ENCODE data around the gene C19orf73.
"Not testable (repeated sequence)": the region's sequence is repeated elsewhere in the genome, so short reads cannot be mapped to it uniquely, and the experiment has no call there.

C19orf73 gene

GRCh38 chr19:49123285-49123684 is 4.3 kb upstream of the C19orf73 start:
- not testable (repeated sequence) for DNase-seq (ENCODE audit: low read depth in 4 of 4, low spot score in 1 of 4)

GRCh38 chr19:49121841-49122240 is 2.9 kb upstream of the C19orf73 start:
- DNase-seq (ENCODE audit: low read depth in 4 of 4, low spot score in 1 of 4): not testable (repeated sequence)

GRCh38 chr19:49120868-49121267 is 1.9 kb upstream of the C19orf73 start:
- no peak for DNase-seq (ENCODE audit: low read depth in 4 of 4, low spot score in 1 of 4)

- DNase-seq (ENCODE audit: low read depth in 4 of 4, low spot score in 1 of 4): no peak
Measured at GRCh38 chr19:49120325-49120683, 1.4 kb upstream of the C19orf73 start.

- DNase-seq (ENCODE audit: low read depth in 4 of 4, low spot score in 1 of 4): no peak
Measured at GRCh38 chr19:49119411-49120324, 725 bp upstream of the C19orf73 start, which contains the start of gene PPFIA3. Gene PPFIA3 (plus strand): TSS chr19:49119544. CDS start chr19:49127874, 8,330 bp downstream.

GRCh38 chr19:49117677-49118564 is 1.0 kb downstream of the C19orf73 start:
- DNase-seq (ENCODE audit: low read depth in 4 of 4, low spot score in 1 of 4): no peak

- DNase-seq (ENCODE audit: low read depth in 4 of 4, low spot score in 1 of 4): no peak
Measured at GRCh38 chr19:49116544-49116943, 2.4 kb downstream of the C19orf73 start.

GRCh38 chr19:49114630-49115363 is 4.1 kb downstream of the C19orf73 start:
- DNase-seq (ENCODE audit: low read depth in 4 of 4, low spot score in 1 of 4): no peak

GRCh38 chr19:49113762-49114629 is 4.9 kb downstream of the C19orf73 start, which contains the start of gene LIN7B:
Gene LIN7B (plus strand): TSS chr19:49114370. CDS start chr19:49114405, 35 bp downstream.
- peak in 3 of 4 experiments; percentile 51 to 68 (median 53) for DNase-seq (ENCODE audit: low read depth in 4 of 4, low spot score in 1 of 4)

GRCh38 chr19:49111218-49111998 is 7.5 kb downstream of the C19orf73 start:
- DNase-seq (ENCODE audit: low read depth in 4 of 4, low spot score in 1 of 4): no peak

GRCh38 chr19:49110567-49110966 is 8.4 kb downstream of the C19orf73 start:
- DNase-seq (ENCODE audit: low read depth in 4 of 4, low spot score in 1 of 4): no peak

- DNase-seq (ENCODE audit: low read depth in 4 of 4, low spot score in 1 of 4): no peak
Measured at GRCh38 chr19:49109569-49110233, 9.2 kb downstream of the C19orf73 start.

- DNase-seq (ENCODE audit: low read depth in 4 of 4, low spot score in 1 of 4): no peak
Measured at GRCh38 chr19:49109051-49109450, 9.9 kb downstream of the C19orf73 start.

- DNase-seq (ENCODE audit: low read depth in 4 of 4, low spot score in 1 of 4): no peak
Measured at GRCh38 chr19:49107625-49108459, 11.1 kb downstream of the C19orf73 start.

- peak in 2 of 4 experiments; percentile 55 to 57 for DNase-seq (ENCODE audit: low read depth in 4 of 4, low spot score in 1 of 4)
Measured at GRCh38 chr19:49106648-49107135, 12.3 kb downstream of the C19orf73 start.

GRCh38 chr19:49104229-49104864 is 14.6 kb downstream of the C19orf73 start:
- no peak for DNase-seq (ENCODE audit: low read depth in 4 of 4, low spot score in 1 of 4)
